Cardiac muscle cell (in vitro differentiated cells and primary cell): ENCODE results near the gene SAA2. TPM values are rescaled to one million over a fixed set of nuclear protein-coding genes. Genes with fewer than 3 reads are reported as not detected.

Experiments used
- DNase-seq, 2 donors: peaks; one replicate each; pipeline versions ENCODE4 v3.0.0 to v3.0.0-alpha.2; 2010 to 2017; ENCODE audit warnings: low read depth in 1 of 2, low spot score in 1 of 2
- H3K27ac ChIP-seq: fragments of 200-600 bp; sonication (generic); 2 replicates; pipeline ENCODE4 v1.5.1; 2016
- H3K27me3 ChIP-seq: fragments of 200-600 bp; sonication (generic); 2 replicates; pipeline ENCODE4 v1.6.0; 2016; ENCODE audit warnings: control low read depth
- H3K36me3 ChIP-seq: fragments of 200-600 bp; sonication (generic); 2 replicates; pipeline ENCODE4 v1.5.1; 2016; ENCODE audit warnings: control low read depth
- H3K4me1 ChIP-seq: fragments of 200-600 bp; sonication (generic); 2 replicates; pipeline ENCODE4 v1.8.1; 2017; ENCODE audit warnings: low read depth, mild to moderate bottlenecking, mixed run types
- H3K4me3 ChIP-seq: fragments of 200-600 bp; sonication (generic); 2 replicates; pipeline ENCODE4 v1.5.1; 2016; ENCODE audit warnings: mild to moderate bottlenecking
- H3K9me3 ChIP-seq: fragments of 200-600 bp; sonication (generic); 2 replicates; pipeline ENCODE4 v1.5.1; 2017; ENCODE audit warnings: low read depth, mild to moderate bottlenecking, control low read depth
- polyA plus RNA-seq: library from polyadenylated mRNA; unstranded; fragments of >200 nt; fragmentation: Nextera tagmentation; extraction: Ambion mirVana; gene quantifications from 2 replicates; pipeline ENCODE4 v1.2.1, GENCODE V29; 2016
- total RNA-seq: library from RNA; depleted of rRNA; stranded (reverse); fragments of >200 nt; gene quantifications from 2 replicates; pipeline ENCODE4 v1.2.3, GENCODE V29; 2016
- TF ChIP-seq, protein P1 (sequence below): IDR thresholded peaks from 2 replicates; pipeline ENCODE4 v1.5.1; 2012; ENCODE audit warnings: low read depth, mild to moderate bottlenecking, low read length

SAA2 gene
- total and polyA plus RNA-seq, 2 experiments from 2014 or later = 0.29 TPM; not detected in 1

DNA sequence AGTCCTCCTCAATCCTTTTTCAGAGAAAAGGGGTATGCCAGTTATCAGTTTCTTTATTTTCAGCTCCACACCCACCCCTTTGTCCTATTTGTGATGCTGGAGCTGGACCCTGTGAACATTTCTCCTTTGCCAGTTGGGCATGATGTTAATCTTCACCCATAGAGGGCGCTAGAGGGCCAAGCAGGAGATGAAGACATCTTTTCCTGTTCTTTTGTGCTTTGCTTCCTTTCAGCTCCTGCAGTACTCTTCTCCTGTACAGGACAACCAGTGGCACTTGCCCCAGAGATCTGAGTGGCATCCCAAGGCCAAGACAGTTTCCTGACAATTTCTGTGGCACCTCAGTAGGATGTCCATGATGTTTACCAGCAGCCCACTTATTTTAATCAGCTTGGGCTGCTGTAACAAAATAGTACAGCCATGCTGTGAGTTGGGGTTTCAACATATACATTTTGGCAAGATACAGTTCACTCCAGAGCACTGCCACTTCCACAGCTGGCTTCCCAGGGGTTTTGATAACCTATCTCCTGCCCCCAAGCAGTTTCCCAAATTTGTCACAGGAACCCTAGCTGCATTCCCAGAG lies 4.6 kb downstream of the SAA2 start:
- no peaks in the 10 kb centered on the region for H3K9me3 ChIP-seq
- H3K27me3 ChIP-seq = peaks cover 7% of the 10 kb centered on the region
- H3K36me3 ChIP-seq = no peaks in the 10 kb centered on the region
- no peaks in the 10 kb centered on the region for H3K4me1 ChIP-seq
- peak; percentile 84 to 85 for DNase-seq
- TF ChIP-seq, protein P1, sequence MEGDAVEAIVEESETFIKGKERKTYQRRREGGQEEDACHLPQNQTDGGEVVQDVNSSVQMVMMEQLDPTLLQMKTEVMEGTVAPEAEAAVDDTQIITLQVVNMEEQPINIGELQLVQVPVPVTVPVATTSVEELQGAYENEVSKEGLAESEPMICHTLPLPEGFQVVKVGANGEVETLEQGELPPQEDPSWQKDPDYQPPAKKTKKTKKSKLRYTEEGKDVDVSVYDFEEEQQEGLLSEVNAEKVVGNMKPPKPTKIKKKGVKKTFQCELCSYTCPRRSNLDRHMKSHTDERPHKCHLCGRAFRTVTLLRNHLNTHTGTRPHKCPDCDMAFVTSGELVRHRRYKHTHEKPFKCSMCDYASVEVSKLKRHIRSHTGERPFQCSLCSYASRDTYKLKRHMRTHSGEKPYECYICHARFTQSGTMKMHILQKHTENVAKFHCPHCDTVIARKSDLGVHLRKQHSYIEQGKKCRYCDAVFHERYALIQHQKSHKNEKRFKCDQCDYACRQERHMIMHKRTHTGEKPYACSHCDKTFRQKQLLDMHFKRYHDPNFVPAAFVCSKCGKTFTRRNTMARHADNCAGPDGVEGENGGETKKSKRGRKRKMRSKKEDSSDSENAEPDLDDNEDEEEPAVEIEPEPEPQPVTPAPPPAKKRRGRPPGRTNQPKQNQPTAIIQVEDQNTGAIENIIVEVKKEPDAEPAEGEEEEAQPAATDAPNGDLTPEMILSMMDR = peak; percentile 81
- H3K4me3 ChIP-seq = no peak overlapping the region
- no peak overlapping the region for H3K27ac ChIP-seq

DNA sequence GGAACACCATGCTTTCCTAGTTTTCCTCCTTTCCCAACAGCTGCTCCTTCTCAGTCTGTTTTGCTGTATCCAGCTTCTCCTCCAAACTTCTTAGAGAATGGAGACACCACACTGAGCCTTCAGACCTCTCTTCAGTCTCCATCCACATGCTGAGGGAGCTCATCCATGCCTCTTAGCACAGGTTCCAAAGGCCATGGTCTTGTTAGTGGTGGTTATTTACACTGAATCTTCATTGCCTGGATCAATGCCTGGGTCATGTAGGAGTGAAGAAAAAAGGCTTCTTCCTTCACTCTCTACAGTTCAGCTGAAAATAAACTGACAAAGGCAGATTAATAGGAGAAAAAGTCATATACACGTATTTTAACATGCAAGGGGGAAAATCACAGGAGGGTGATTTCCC lies 8.8 kb downstream of the SAA2 start:
- TF ChIP-seq, protein P1 = no peak
- H3K4me3 ChIP-seq = no peak overlapping the region
- no peaks in the 10 kb centered on the region for H3K36me3 ChIP-seq
- peaks cover 18% of the 10 kb centered on the region for H3K27me3 ChIP-seq
- no peaks in the 10 kb centered on the region for H3K9me3 ChIP-seq
- no peaks in the 10 kb centered on the region for H3K4me1 ChIP-seq
- DNase-seq = no peak
- H3K27ac ChIP-seq = no peak overlapping the region

DNA sequence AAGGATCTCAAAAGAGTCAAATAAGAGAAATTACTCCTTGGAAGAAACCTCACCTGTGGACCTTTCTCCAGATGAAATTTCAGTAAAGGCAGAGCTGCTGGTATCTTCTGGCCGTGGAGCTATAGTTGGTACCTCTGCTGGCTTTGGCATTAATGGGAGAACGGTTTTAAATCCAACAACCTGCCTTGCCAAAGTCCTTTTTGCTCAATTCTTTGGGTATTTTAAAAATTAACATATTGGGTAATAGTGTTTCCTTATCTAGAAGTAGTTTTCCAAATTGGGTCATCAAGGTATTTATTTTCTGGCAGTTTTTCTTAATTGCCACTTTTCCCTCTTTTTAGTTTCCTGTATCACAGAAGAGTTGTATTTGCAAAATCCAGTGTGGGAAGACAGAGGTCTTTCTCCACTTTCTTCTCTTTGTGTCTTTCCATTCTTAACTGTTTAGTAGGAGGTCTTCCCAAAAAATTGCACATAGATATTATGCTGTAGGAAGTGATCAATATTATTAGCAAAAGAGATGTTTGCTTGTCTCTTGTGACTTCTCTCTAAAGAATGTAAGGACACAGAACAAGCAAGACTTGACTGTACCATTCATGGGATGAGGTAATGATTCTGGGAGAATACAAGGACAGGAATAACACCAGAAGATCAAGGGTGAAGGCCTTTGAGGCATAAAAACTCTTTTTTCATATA lies 11.7 kb downstream of the SAA2 start, which contains the start of gene SAA4:
Gene SAA4 (minus strand): TSS at position 139 of the 693 bp plus-strand sequence. CDS start 876 bp downstream, outside the sequence.
- H3K27ac ChIP-seq = no peak within 1 kb of the TSS
- no peaks in the 10 kb centered on the region for H3K9me3 ChIP-seq
- H3K27me3 ChIP-seq = peaks cover 18% of the 10 kb centered on the region
- no peaks in the 10 kb centered on the region for H3K36me3 ChIP-seq
- H3K4me1 ChIP-seq = no peaks in the 10 kb centered on the region
- no peak within 1 kb of the TSS for H3K4me3 ChIP-seq
- DNase-seq = no peak
- TF ChIP-seq, protein P1 = no peak

DNA sequence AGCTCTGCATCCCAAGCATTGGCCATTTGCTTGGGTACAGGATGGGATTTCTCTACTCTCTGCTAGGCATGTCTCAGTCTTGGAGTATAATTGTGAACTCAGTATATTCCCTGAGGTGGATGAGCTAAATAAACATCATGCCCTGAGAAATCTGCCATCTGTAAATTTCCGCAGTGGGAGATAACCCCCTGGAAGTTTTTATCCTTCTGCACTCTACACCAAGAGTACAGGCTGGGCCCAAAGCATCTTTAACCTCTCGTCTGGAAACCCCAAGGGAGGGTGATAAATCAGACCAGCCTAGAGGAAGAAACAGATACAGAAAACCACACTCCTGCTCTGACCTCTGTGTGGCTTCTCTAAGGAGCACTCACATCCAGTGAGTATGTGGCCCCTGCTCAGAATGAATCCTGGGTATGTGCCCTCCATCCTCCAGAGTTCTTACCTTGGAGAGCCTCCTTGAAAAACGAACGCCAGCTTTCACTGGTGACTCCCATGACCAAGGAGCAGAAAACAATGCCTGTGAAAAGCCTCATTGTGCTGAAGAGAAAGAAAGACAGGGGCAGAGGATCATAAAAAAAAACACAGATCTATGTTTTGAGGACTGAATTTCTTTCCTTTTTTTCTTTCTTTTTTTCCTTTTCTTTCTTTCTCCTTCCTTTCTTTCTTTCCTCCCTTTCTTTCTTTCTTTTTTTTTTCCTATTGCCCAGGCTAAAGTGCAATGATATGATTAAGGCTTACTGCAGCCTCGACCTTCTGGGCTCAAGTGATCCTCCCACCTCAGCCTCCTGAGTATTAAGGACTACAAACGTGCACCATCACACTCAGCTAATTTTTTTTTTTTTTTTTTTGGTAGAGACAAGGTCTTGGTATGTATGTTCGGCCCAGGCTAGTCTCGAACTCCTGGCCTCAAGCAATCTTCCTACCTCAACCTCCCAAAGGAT lies 12.8 kb downstream of the SAA2 start:
- Histone ChIP-seq H3K27ac (no peak overlapping the region), H3K4me3 (no peak overlapping the region), H3K27me3 (peaks cover 18% of the 10 kb centered on the region), H3K9me3 (no peaks in the 10 kb centered on the region), H3K4me1 (no peaks in the 10 kb centered on the region), H3K36me3 (no peaks in the 10 kb centered on the region)
- TF ChIP-seq, protein P1 = no peak
- no peak for DNase-seq

DNA sequence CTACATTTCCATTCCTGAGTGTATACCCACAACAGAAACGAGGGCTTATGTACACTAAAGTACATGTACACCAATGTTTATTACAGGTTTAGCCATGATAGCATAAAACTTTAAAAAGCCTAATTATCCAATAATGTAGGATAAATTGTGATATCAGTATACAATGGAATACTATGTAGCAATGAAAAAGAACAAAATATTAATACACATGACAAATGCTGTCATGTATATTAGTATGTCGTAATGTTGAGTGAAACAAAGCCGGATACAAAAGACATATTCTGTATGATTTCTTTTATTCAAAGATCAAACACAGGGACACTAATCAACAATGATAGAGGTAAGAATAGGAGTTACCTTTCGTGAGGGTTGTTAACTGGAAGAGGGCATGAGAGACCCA lies 14.6 kb downstream of the SAA2 start:
- H3K27me3 ChIP-seq = peaks cover 11% of the 10 kb centered on the region
- H3K27ac ChIP-seq = no peak overlapping the region
- no peaks in the 10 kb centered on the region for H3K36me3 ChIP-seq
- TF ChIP-seq, protein P1 = no peak
- no peak overlapping the region for H3K4me3 ChIP-seq
- no peaks in the 10 kb centered on the region for H3K4me1 ChIP-seq
- no peak for DNase-seq
- H3K9me3 ChIP-seq = no peaks in the 10 kb centered on the region
